Measurements from ENCODE around the gene RASSF3. TPM values are rescaled to one million over a fixed set of nuclear protein-coding genes. Genes with fewer than 3 reads are reported as not detected.

Gene RASSF3
- total and polyA plus RNA-seq, 2 donors from 2014 or later: 8.2 to 35.6 TPM

DNA sequence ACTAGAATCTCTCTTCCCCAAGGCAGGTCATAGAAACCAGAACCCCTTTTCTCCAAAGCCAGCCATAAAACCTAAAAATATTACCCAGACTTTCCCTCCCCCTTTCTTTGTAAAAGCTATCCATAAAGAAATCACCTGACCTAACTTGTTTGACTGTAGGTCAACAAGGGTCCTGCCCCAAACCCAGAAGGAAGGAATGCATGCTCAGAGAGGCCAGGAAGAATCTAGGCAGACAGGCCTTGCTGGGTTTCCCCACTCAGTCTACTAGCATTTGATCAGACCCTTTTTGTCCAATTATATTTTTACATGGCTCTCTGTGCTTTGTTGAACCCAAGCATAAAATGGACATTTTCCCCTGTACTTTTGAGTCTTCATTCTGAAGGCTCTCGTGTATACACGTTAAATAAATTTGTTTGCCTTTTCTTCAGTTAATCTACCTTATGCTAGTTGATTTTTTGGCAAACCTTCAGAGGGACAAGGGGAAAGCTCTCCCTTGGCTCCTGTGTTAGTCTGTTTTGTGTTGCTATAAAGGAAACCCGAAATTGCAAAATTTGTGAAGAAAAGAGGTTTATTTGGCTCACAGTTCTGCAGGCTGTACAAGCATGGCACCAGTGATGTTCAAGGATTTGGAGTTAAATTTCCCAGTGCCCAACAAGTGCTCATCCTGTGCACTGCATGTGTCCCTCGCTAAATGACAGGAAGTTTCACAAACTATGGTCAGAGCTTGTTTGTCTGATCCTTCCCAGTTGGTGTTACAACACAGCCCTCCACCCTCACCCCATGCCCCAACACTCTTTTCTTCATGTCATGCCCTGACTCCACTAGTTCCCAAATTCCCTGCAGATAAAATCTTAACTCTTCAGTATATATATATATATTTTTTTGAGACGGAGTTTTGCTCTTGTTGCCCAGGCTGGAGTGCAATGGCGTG is 14.2 kb upstream of the RASSF3 start:
- Histone ChIP-seq H3K9ac (ENCODE audit: low read length in 3 of 3) (no peak overlapping the region), H3K27me3 (ENCODE audit: control insufficient read depth, insufficient read depth, low read length) (no peaks in the 10 kb centered on the region), H3K4me3 (ENCODE audit: low read length in 3 of 3) (no peak overlapping the region), H3K27ac (ENCODE audit: low read depth in 2 of 2, low read length in 2 of 2) (no peak overlapping the region), H3K36me3 (ENCODE audit: control insufficient read depth in 2 of 3, insufficient read depth in 3 of 3, low read length in 3 of 3) (no peaks in the 10 kb centered on the region), H3K4me1 (ENCODE audit: control insufficient read depth in 2 of 3, insufficient read depth in 2 of 3, low read depth in 1 of 3, low read length in 3 of 3) (no peaks in the 10 kb centered on the region), H3K9me3 (ENCODE audit: control insufficient read depth in 2 of 3, insufficient read depth in 1 of 3, low read length in 3 of 3) (no peaks in the 10 kb centered on the region)
- no peak for FAIRE-seq
- no peak for DNase-seq
- intact Hi-C loops (cut with DNase I): no loop called here
- no peak for TF ChIP-seq CTCF (IDR thresholded peaks at IDR 0.05; ENCODE audit: borderline replicate concordance, extremely low read depth, insufficient read depth)

GRCh38 chr12:64598831-64599230 is 11.5 kb upstream of the RASSF3 start:
- no peak overlapping the region for H3K27ac ChIP-seq (ENCODE audit: low read depth in 2 of 2, low read length in 2 of 2)
- intact Hi-C loops (cut with DNase I): no loop called here

GRCh38 chr12:64600164-64600561 is 10.1 kb upstream of the RASSF3 start:
- FAIRE-seq: no peak
- Histone ChIP-seq H3K9me3 (ENCODE audit: control insufficient read depth in 2 of 3, insufficient read depth in 1 of 3, low read length in 3 of 3) (no peaks in the 10 kb centered on the region), H3K27me3 (ENCODE audit: control insufficient read depth, insufficient read depth, low read length) (no peaks in the 10 kb centered on the region), H3K27ac (ENCODE audit: low read depth in 2 of 2, low read length in 2 of 2) (no peak overlapping the region), H3K4me1 (ENCODE audit: control insufficient read depth in 2 of 3, insufficient read depth in 2 of 3, low read depth in 1 of 3, low read length in 3 of 3) (no peaks in the 10 kb centered on the region), H3K4me3 (ENCODE audit: low read length in 3 of 3) (no peak overlapping the region), H3K9ac (ENCODE audit: low read length in 3 of 3) (no peak overlapping the region), H3K36me3 (ENCODE audit: control insufficient read depth in 2 of 3, insufficient read depth in 3 of 3, low read length in 3 of 3) (no peaks in the 10 kb centered on the region)
- TF ChIP-seq CTCF (IDR thresholded peaks at IDR 0.05; ENCODE audit: borderline replicate concordance, extremely low read depth, insufficient read depth): no peak
- intact Hi-C loops (cut with DNase I): no loop called here
- DNase-seq: no peak

More at GRCh38 chr12:64598831-64599230, 11.5 kb upstream of the RASSF3 start:
- Histone ChIP-seq H3K9ac (ENCODE audit: low read length in 3 of 3) (no peak overlapping the region), H3K9me3 (ENCODE audit: control insufficient read depth in 2 of 3, insufficient read depth in 1 of 3, low read length in 3 of 3) (no peaks in the 10 kb centered on the region), H3K4me1 (ENCODE audit: control insufficient read depth in 2 of 3, insufficient read depth in 2 of 3, low read depth in 1 of 3, low read length in 3 of 3) (no peaks in the 10 kb centered on the region), H3K27me3 (ENCODE audit: control insufficient read depth, insufficient read depth, low read length) (no peaks in the 10 kb centered on the region), H3K4me3 (ENCODE audit: low read length in 3 of 3) (no peak overlapping the region), H3K36me3 (ENCODE audit: control insufficient read depth in 2 of 3, insufficient read depth in 3 of 3, low read length in 3 of 3) (no peaks in the 10 kb centered on the region)
- DNase-seq (no peak), FAIRE-seq (no peak)
- TF ChIP-seq CTCF (IDR thresholded peaks at IDR 0.05; ENCODE audit: borderline replicate concordance, extremely low read depth, insufficient read depth): no peak
